SK-N-MC (cell line): ENCODE results near the gene PCCA.
A peak's percentile ranks its signal among the peaks of the same experiment; 100 is the strongest.

Experiments used
- DNase-seq: peaks from one replicate; pipeline ENCODE4 v3.0.0-alpha.2; 2011; ENCODE audit warnings: low read depth, low spot score
- H3K27ac ChIP-seq: fragments of 200-600 bp; sonication (generic); 2 replicates; pipeline ENCODE4 v1.5.1; 2016; ENCODE audit warnings: mixed run types
- H3K36me3 ChIP-seq: fragments of 200-600 bp; sonication (generic); 2 replicates; pipeline ENCODE4 v1.6.1; 2017; ENCODE audit warnings: antibody characterized with exemption, low read length, mixed read lengths; ENCODE audit not compliant: insufficient read depth
- H3K4me3 ChIP-seq: fragments of 200-600 bp; sonication (generic); 2 replicates; pipeline ENCODE4 v1.5.1; 2016
- H3K9ac ChIP-seq: fragments of 200-600 bp; sonication (generic); 2 replicates; pipeline ENCODE4 v1.8.0; 2017; ENCODE audit warnings: mixed run types, mixed read lengths; ENCODE audit not compliant: insufficient read length
- H3K9me3 ChIP-seq: fragments of 200-600 bp; sonication (generic); 2 replicates; pipeline ENCODE4 v1.6.1; 2017; ENCODE audit warnings: low read depth, mild to moderate bottlenecking, antibody characterized with exemption, low read length, moderate library complexity, mixed read lengths
- EZH2 ChIP-seq: fragments of 200-600 bp; sonication (generic); IDR thresholded peaks from one replicate; pipeline ENCODE4 v1.6.1; 2017; ENCODE audit warnings: antibody characterized with exemption
- FOXP2 ChIP-seq: optimal IDR thresholded peaks from 2 replicates; pipeline ENCODE3; 2011; ENCODE audit warnings: mild to moderate bottlenecking, moderate library complexity; ENCODE audit not compliant: insufficient read depth; ENCODE audit errors: extremely low read length, control extremely low read depth
- POLR2AphosphoS5 ChIP-seq: IDR thresholded peaks from 2 replicates; pipeline ENCODE4 v1.6.1; 2012; ENCODE audit warnings: mild to moderate bottlenecking, low read depth, low read length, borderline replicate concordance

PCCA gene

GRCh38 chr13:100344544-100344943 lies 255.7 kb downstream of the PCCA start:
- Histone ChIP-seq H3K27ac (no peak overlapping the region), H3K4me3 (no peak overlapping the region), H3K36me3 (peaks cover 45% of the 10 kb centered on the region), H3K9ac (no peak overlapping the region), H3K9me3 (no peaks in the 10 kb centered on the region)
- DNase-seq = no peak
- TF ChIP-seq POLR2AphosphoS5 (no peak), EZH2 (no peak), FOXP2 (no peak)

DNA sequence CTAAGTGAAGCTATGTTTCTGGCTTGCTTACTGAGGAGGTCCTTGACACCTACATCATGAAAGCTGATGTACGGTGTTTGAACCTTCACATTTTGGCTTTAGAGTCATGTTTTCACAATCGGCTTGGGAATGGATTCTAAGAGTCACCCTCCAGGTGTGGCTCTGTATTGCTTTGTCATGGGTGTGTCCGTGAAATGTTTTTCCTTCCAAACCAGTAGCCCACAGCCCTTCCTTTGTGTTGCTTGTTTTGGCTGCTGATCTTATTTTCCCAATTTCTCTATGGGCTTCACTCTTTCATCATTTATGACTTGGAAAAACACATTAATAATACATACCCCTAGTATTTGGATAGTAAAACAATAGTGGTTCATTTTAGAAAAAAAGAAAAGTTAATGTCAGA lies 259.1 kb downstream of the PCCA start:
- Histone ChIP-seq H3K36me3 (peaks cover 28% of the 10 kb centered on the region), H3K9ac (no peak overlapping the region), H3K27ac (no peak overlapping the region), H3K9me3 (no peaks in the 10 kb centered on the region), H3K4me3 (no peak overlapping the region)
- no peak for DNase-seq
- TF ChIP-seq POLR2AphosphoS5 (no peak), FOXP2 (no peak), EZH2 (no peak)

GRCh38 chr13:100349594-100349993 lies 260.7 kb downstream of the PCCA start:
- no peak overlapping the region for H3K9ac ChIP-seq
- H3K36me3 ChIP-seq = peaks cover 23% of the 10 kb centered on the region
- H3K9me3 ChIP-seq = no peaks in the 10 kb centered on the region
- no peak for DNase-seq
- H3K27ac ChIP-seq = no peak overlapping the region
- no peak overlapping the region for H3K4me3 ChIP-seq
- TF ChIP-seq FOXP2 (no peak), EZH2 (no peak), POLR2AphosphoS5 (no peak)

GRCh38 chr13:100350601-100351000 lies 261.7 kb downstream of the PCCA start:
- no peak overlapping the region for H3K4me3 ChIP-seq
- H3K9me3 ChIP-seq = no peaks in the 10 kb centered on the region
- TF ChIP-seq EZH2 = no peak
- no peak for TF ChIP-seq FOXP2
- TF ChIP-seq POLR2AphosphoS5 = no peak
- no peak for DNase-seq
- peaks cover 14% of the 10 kb centered on the region for H3K36me3 ChIP-seq
- peak overlapping the region; percentile 47; the same call in 1 of the 2 replicates for H3K27ac ChIP-seq
- H3K9ac ChIP-seq = no peak overlapping the region

GRCh38 chr13:100356426-100356825 lies 267.5 kb downstream of the PCCA start:
- Histone ChIP-seq H3K4me3 (0 out of 2 replicates have a peak overlapping the region, but pooled peaks have one; percentile 14), H3K27ac (0 out of 2 replicates have a peak overlapping the region, but pooled peaks have one; percentile 38), H3K9ac (no peak overlapping the region), H3K36me3 (peaks cover 6% of the 10 kb centered on the region), H3K9me3 (no peaks in the 10 kb centered on the region)
- no peak for DNase-seq
- TF ChIP-seq POLR2AphosphoS5 = no peak
- no peak for TF ChIP-seq EZH2
- no peak for TF ChIP-seq FOXP2

- Histone ChIP-seq H3K4me3 (0 out of 2 replicates have a peak overlapping the region, but pooled peaks have one; percentile 14), H3K36me3 (peaks cover 6% of the 10 kb centered on the region), H3K9me3 (no peaks in the 10 kb centered on the region), H3K27ac (no peak overlapping the region), H3K9ac (no peak overlapping the region)
- DNase-seq = no peak
- TF ChIP-seq FOXP2 = no peak
- no peak for TF ChIP-seq POLR2AphosphoS5
- no peak for TF ChIP-seq EZH2
These were observed 268.0 kb downstream of the PCCA start for GRCh38 chr13:100356889-100357288.

DNA sequence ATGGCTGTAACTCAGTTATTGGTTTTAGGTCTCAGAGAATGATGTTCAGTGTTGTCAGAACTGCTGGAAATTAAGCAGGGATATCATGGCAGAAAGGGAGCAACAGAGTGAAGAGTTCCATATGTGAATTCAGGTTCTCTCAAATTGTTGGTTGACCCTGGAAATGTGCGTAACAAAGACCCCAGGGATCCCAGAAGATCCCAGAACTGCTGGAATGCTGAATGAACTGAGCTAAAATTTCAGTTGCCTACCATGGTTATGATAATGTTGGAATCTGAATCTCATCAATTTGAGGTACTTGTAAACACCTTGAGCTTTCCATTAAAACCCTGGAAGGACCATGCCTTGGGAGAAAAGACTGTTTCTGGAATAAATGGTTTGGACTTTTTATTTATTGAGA lies 268.9 kb downstream of the PCCA start:
- TF ChIP-seq POLR2AphosphoS5 = no peak
- no peak for TF ChIP-seq EZH2
- TF ChIP-seq FOXP2 = no peak
- H3K4me3 ChIP-seq = no peak overlapping the region
- no peak overlapping the region for H3K27ac ChIP-seq
- no peak overlapping the region for H3K9ac ChIP-seq
- no peak for DNase-seq
- no peaks in the 10 kb centered on the region for H3K9me3 ChIP-seq
- H3K36me3 ChIP-seq = peaks cover 4% of the 10 kb centered on the region

DNA sequence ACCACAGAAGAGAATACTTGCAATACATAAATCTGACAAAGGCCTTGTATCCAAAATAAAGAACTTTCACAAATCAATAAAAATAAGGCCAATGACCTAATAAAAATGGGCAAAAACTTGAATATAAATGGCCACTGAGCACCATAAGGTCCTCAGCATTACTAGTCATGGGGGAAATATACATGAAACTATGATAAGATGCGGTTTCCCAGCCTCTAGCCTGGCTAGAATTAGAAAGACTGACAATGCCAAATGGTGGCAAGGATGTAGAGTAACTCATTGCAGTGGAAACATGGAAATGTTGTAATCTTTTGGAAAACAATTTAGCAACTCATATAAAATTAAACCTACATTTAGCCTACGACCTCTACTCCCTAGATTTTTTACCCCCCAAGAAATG lies 272.6 kb downstream of the PCCA start:
- no peaks in the 10 kb centered on the region; the same call in 1 of the 2 replicates for H3K36me3 ChIP-seq
- no peak overlapping the region for H3K9ac ChIP-seq
- DNase-seq = no peak
- no peak overlapping the region for H3K27ac ChIP-seq
- TF ChIP-seq POLR2AphosphoS5 = no peak
- TF ChIP-seq FOXP2 = no peak
- no peak for TF ChIP-seq EZH2
- H3K9me3 ChIP-seq = no peaks in the 10 kb centered on the region
- H3K4me3 ChIP-seq = no peak overlapping the region

DNA sequence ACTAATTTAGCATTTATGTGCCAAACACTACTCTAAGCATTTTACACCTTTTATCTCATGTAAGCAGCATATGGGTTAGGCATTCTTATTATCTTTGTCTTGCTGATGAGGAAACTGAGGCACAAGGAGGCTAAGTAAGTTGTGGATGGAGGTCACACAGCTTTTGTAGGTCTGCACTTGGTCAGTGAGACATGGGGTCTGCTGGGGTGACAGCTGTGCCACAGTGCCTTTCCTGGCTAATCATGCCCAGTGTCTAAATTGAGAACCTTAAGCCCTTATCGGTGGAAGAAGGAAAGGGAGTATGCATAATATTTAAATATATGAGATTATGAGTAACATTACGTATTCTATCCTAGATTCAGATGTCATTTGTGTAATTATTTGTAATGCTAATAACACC lies 273.5 kb downstream of the PCCA start:
- H3K27ac ChIP-seq = no peak overlapping the region
- no peak overlapping the region for H3K9ac ChIP-seq
- no peak for TF ChIP-seq EZH2
- no peak for TF ChIP-seq POLR2AphosphoS5
- no peak for TF ChIP-seq FOXP2
- H3K36me3 ChIP-seq = no peaks in the 10 kb centered on the region; the same call in 1 of the 2 replicates
- H3K4me3 ChIP-seq = no peak overlapping the region
- no peak for DNase-seq
- H3K9me3 ChIP-seq = no peaks in the 10 kb centered on the region

GRCh38 chr13:100362781-100363180 lies 273.9 kb downstream of the PCCA start:
- no peak for DNase-seq
- Histone ChIP-seq H3K9me3 (no peaks in the 10 kb centered on the region), H3K36me3 (no peaks in the 10 kb centered on the region), H3K9ac (no peak overlapping the region), H3K27ac (0 out of 2 replicates have a peak overlapping the region, but pooled peaks have one; percentile 14), H3K4me3 (no peak overlapping the region)
- TF ChIP-seq EZH2 = no peak
- TF ChIP-seq FOXP2 = no peak
- no peak for TF ChIP-seq POLR2AphosphoS5
